Activated CD4-positive, alpha-beta T cell treated with anti-CD3 and anti-CD28 coated beads for 48 hours (primary cell): ENCODE data around the gene CATSPERZ.
"Not testable (repeated sequence)": the region's sequence is repeated elsewhere in the genome, so short reads cannot be mapped to it uniquely, and the experiment has no call there.

ENCODE experiments used
- DNase-seq: peaks from one replicate; pipeline ENCODE4 v3.0.0-alpha.2; 2020

CATSPERZ gene

GRCh38 chr11:64304316-64305072 lies 4.3 kb downstream of the CATSPERZ start:
- peak; percentile 99 for DNase-seq

DNA sequence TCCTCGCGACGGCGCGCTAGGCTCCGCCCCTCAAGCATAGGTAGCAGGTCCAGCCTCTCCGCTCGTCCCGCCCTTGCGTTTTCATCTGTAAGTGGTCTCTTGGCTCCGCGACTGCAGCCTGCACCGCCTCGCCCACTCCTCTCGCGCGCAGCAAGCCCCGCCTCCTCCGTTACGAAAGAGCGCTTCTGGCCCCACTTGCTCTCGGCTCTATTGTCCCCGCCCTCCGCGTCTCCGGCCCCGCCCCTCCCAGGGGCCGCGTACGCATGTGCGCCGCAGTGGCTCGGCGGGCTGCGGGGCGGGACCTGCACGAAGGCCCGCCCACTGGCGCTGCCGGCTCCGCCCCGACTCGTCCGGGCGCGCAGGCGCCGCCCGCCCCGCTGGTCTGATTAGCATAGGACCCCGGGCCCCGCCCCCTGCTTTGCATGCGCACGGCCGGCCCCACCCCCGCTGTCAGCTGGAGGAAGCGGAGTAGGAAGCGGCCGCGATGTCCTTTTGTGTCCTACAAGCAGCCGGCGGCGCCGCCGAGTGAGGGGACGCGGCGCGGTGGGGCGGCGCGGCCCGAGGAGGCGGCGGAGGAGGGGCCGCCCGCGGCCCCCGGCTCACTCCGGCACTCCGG lies 5.0 kb downstream of the CATSPERZ start, which contains the start of gene ESRRA:
TSS of gene ESRRA (plus strand) at position 450 of the 616 bp plus-strand sequence. CDS start 1,656 bp downstream, outside the sequence.
- DNase-seq: peak; percentile 100

- DNase-seq: peak; percentile 79
These were observed 5.8 kb downstream of the CATSPERZ start for GRCh38 chr11:64305691-64306562.

- no peak for DNase-seq
These were observed 6.4 kb downstream of the CATSPERZ start for GRCh38 chr11:64306563-64306875.

- DNase-seq: no peak
These were observed 6.9 kb downstream of the CATSPERZ start for GRCh38 chr11:64306876-64307622.

GRCh38 chr11:64307795-64308194 lies 7.6 kb downstream of the CATSPERZ start:
- DNase-seq: not testable (repeated sequence)

GRCh38 chr11:64312947-64313346 lies 12.8 kb downstream of the CATSPERZ start:
- no peak for DNase-seq

GRCh38 chr11:64313491-64314145 lies 13.5 kb downstream of the CATSPERZ start:
- DNase-seq: no peak

DNA sequence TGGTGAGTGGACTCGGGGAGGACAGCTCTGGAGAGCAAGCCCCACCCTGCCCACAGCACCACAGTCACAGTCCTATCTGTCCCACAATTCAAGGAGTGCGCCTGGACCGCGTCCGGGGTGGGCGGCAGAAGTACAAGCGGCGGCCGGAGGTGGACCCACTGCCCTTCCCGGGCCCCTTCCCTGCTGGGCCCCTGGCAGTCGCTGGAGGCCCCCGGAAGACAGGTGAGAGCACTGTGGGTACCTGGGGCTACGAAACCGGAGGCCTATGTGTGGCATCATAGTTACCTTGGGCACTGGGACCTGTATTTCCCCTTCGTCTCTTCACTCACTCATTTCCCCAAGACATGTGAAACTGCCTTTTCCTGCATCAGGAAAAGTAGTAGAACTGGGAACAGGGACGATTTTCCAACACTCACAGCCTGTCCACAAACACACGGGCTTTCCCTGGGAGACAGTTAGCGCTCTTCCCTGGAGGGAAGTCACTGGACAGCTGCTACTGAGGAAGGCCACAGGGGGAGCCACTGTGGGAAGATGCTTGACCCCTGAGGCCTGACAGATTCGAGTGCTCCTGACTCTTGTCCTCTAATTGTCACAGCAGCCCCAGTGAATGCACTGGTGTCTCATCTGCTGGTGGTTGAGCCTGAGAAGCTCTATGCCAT lies 14.1 kb downstream of the CATSPERZ start:
- no peak for DNase-seq

- no peak for DNase-seq
These were observed 14.8 kb downstream of the CATSPERZ start for GRCh38 chr11:64314805-64315561.

GRCh38 chr11:64315667-64316526 lies 15.7 kb downstream of the CATSPERZ start:
- DNase-seq: not testable (repeated sequence)

DNA sequence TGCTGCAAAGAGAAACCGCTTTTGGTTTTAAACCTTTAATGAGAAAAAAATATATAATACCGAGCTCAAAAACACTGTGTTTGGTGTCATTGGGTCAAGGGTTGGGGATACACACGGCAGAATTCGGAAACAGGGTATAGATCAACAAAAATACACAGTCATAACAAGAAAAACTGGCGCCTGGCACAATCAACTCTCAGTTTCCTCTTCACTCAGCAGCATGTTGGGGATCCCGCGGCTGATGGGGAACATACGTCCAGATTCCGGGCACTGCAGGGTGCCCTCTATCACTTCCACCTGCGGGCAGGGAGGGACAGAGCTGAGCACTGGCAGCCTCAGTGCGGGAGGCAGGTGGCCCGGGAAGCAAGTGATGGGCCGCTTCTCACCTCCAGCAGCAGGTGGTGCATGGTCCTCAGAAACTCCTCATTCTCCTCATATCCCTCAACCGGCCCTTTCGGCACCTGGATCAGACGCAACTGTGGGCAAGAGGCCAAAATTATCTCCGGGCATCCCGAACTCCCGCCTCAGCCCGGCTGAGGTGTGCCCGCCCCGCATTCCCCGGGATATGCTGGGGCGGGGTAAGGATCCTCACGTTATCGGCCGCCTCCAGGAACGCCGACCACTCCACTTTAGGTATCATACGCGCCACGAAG lies 16.6 kb downstream of the CATSPERZ start:
- DNase-seq: peak; percentile 50

DNA sequence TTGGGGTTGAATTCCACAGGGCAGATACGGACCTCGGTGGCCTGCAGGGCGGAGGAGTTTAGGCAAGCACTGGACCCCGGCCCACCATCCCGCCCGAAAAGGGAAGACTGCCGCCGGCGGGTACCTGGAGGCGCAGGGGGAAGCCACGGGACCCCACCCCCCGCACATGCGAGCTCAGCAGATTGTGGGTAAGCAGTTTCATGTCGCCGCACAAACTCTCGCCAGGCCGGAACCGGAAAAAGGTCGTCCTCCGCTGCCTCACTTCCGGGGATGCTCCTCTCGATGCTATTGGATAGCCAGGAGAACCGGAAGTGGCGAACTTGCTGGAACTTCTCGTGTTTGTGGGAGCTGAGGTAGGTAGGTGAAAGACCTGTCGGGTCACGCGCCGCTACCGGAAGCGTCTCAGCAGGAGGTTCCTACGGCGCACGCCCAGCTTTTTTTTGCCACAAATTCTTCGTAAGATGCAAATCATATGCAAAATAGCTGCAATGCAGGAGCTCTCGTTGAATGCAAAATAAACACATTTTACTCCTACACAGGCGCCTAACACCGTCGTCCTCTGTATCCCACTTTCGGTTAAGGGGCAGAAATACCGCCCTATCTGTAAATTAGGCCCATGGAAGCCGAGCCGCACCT lies 17.3 kb downstream of the CATSPERZ start, which contains the start of gene TRMT112:
TSS of gene TRMT112 (minus strand) at position 235 of the 636 bp plus-strand sequence. CDS start at position 202, 33 bp downstream.
- peak; percentile 98 for DNase-seq

GRCh38 chr11:64317961-64318765 lies 18.0 kb downstream of the CATSPERZ start, which contains the start of gene PRDX5:
TSS of gene PRDX5 (plus strand) at chr11:64318121. CDS start at chr11:64318216, 95 bp downstream.
- DNase-seq: peak; percentile 96

GRCh38 chr11:64318766-64319761 lies 18.9 kb downstream of the CATSPERZ start:
- no peak for DNase-seq

DNA sequence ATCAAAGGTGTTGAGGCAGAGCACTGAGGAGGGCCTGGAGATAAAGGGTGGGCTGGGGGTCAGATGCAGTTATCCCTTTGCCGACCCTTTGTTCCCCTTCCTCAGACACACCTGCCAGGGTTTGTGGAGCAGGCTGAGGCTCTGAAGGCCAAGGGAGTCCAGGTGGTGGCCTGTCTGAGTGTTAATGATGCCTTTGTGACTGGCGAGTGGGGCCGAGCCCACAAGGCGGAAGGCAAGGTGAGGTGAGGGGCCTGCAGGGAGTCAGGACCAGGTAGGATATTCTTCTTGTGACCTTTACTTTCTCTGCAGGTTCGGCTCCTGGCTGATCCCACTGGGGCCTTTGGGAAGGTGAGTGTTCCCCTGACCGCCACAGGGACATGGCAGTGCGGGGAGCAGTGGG lies 20.4 kb downstream of the CATSPERZ start:
- DNase-seq: no peak
